HG03135 (cell line): ENCODE results near the gene INTS14.

Experiments
- ATAC-seq: cut with Tn5 transposase; IDR thresholded peaks from one replicate; pipeline ENCODE4 v1.9.1; 2021; ENCODE audit warnings: mild to moderate bottlenecking, moderate library complexity; ENCODE audit not compliant: unreplicated experiment

INTS14 gene

DNA sequence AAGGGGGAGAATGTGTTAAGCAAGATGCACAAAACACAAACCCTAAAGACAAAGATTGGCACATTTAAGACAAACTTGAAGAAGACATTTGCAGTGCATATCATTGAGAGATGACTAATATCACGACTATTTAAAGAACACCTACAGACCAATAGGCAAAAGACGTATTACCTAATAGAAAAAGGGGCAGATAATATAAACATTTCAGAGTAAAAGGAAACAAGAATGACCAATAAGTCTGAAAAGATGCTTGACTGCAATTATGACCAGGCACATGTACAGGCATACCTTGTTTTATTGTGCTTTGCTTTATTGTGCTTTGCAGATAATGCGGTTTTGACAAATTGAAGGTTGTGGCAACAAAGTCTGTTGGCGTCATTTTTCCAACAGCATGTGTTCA, 75.7 kb downstream of the INTS14 start:
- ATAC-seq: no peak

DNA sequence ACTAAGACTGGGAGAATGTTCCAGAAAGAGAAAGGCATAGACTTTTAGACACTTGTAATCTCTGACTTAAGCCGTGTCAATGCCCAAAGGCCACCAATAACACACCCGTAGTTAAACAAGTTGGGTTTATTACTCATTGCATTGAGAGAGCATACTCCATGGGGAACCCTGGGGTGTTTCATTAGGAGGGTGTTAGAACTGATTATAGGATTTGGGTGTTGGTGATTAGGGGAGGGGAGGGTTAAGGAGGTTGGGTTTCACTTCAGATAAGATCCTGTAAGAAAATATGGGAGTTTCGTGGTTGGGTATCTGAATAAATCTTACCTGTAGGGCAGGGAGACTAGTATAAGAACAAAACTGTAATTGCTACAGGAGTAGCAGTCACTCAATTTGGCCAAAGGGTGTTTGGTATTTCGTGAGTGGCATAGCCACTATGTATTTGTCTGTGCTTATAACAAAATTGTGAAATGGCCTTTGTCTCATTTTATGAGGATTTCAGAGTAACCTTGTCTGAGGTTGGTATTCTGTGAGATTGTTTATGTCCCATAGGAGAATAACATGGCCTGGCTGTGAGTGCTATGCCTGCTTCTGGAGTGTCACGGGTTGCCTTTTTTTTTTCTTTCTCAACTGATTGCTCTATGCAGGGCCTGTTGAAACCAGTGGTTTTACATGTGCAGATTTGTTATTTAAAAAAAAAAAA, 77.7 kb downstream of the INTS14 start:
- no peak for ATAC-seq

DNA sequence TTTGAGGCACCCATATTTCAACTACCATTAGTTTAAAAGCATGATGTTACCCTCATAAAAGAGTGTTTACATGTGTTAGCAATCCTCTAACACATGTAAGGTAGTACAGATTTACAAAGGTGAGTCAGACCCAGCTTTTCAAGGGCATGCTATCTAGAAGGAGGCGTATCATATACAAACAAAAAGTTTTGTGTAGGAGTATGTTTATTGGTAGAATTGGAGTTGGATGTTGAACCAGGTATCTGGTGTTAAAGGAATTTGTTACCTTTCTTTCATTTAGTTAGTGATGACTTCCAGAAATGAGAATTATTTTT, 78.2 kb downstream of the INTS14 start:
- ATAC-seq: no peak

DNA sequence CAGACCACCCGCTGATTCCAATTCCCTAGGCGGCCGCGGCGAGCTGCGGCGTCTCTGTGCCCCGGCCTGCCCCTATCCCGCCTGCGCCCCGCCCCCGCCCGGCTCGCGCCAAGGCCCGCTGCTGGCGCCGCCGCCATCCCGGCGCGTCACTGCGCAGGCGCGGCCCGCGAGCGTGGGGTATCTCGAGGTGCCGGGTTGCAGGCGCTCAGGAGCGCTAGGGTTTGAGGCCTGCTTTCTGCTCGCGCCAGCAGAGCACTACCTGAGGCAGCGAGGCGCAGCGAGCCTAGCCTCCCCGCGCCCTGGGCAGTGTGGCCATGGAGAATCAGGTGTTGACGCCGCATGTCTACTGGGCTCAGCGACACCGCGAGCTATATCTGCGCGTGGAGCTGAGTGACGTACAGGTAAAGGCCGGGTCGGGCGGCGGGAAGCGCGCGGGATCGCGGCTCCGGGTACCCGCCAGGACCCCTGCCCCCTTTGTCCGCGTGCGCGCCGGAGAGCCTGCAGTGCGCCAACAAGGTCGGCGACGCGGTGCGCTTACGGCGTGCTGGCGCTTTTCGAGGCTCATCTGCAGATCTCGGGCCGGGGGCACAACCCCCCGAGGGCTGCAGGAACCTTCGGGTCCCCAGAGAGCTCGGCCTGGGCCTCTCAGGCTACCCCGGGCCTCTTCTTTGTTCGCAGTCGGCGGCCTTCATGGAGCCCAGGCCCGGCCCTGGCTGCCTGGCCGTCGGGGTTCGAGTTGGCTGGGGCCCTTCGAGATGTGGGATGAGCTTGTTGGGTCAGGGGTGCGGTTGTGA, 80.4 kb downstream of the INTS14 start, which contains the start of gene HACD3:
HACD3 (plus strand) TSS at position 146 of the 794 bp plus-strand sequence; CDS start at position 315, 169 bp downstream.
- peak; percentile 75 for ATAC-seq

DNA sequence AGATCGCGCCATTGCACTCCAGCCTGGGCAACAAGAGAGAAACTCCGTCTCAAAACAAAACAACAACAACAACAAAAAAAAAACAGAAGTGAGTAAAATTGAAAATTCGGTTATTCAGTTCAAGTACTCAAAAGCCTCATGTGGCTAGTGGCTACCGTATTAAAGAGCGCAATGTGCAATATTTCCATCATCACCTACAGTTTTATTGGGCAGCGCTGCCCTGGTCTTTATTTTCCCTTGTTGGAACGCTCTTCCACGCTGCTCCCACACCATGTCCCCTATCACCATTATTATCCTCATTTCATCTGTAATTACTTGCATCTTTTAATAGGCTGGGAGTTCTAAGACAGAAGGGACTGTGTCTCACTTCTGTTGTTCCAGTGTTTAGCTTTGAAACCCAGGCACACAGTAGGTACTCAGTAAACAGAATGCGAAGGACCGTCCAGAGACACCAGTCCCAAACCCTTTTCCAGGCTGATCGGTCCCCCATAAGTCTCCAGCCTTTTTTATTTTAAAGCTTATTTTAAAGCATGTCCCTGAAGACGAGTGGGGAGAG, 81.1 kb downstream of the INTS14 start:
- no peak for ATAC-seq
